Hypothalamus (tissue), 51 donors: Measurements from ENCODE around the gene SLC25A10.

Experiments used
- DNase-seq, 51 donors: peaks; one replicate each; lab custom pipeline; 2025; lab: John Stamatoyannopoulos, UW

Gene SLC25A10

GRCh38 chr17:81740395-81740961 lies 28.4 kb downstream of the SLC25A10 start:
- no peak for DNase-seq

DNA sequence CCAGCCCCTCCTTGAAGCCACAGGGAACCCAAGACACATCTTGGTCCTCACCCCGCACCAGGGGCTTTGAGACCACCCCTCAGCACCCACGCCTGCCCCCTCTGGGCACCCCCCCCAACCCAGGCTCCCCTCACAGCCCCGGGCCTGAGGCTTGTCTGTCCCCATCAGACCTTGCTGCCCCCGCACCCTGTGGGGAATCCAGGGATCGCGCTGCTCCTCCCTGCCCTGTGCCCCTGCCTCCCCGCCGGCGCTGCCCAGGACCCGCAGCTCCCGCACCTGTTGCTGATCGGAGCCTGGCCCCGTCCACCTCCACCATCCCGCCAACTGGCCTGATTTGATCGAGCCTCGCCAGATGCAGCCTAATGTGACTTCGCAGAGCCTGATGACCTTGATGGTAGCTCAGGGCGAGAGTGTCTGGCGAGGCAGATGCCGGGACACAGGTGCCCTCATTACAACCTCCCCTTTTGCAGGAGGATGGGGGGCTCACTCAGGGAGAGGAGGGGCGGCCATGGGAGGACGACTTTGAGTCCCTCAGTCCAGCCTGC lies 29.0 kb downstream of the SLC25A10 start:
- no peak for DNase-seq

- DNase-seq, result no peak
Observed at GRCh38 chr17:81741594-81742452, 29.7 kb downstream of the SLC25A10 start.
